LNCAP (cell line): ENCODE data around the gene SOBP.

Experiments used
- TF ChIP-seq, protein P1 (sequence below): fragments of 450-650 bp; IDR thresholded peaks from 2 replicates; pipeline ENCODE4 v1.5.1; 2017; ENCODE audit warnings: mild to moderate bottlenecking

Gene SOBP

DNA sequence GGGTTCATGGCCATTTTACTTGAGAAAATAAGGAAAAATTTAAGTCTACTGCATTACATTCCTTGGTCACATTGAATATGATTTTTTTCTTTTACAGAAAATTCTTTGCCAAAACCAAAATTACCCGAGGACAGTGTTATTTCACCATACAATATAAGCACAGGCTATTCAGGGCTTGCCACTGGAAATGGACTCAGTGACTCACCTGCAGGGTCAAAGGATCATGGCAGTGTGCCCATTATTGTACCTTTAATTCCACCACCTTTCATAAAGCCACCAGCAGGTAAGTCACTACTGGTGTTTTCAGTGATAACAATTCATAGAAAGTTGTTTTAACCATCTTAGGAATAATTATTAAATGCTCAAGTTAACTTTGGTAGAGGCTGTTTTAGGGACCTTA lies 16.2 kb downstream of the SOBP start:
- TF ChIP-seq, protein P1, sequence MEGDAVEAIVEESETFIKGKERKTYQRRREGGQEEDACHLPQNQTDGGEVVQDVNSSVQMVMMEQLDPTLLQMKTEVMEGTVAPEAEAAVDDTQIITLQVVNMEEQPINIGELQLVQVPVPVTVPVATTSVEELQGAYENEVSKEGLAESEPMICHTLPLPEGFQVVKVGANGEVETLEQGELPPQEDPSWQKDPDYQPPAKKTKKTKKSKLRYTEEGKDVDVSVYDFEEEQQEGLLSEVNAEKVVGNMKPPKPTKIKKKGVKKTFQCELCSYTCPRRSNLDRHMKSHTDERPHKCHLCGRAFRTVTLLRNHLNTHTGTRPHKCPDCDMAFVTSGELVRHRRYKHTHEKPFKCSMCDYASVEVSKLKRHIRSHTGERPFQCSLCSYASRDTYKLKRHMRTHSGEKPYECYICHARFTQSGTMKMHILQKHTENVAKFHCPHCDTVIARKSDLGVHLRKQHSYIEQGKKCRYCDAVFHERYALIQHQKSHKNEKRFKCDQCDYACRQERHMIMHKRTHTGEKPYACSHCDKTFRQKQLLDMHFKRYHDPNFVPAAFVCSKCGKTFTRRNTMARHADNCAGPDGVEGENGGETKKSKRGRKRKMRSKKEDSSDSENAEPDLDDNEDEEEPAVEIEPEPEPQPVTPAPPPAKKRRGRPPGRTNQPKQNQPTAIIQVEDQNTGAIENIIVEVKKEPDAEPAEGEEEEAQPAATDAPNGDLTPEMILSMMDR = no peak

DNA sequence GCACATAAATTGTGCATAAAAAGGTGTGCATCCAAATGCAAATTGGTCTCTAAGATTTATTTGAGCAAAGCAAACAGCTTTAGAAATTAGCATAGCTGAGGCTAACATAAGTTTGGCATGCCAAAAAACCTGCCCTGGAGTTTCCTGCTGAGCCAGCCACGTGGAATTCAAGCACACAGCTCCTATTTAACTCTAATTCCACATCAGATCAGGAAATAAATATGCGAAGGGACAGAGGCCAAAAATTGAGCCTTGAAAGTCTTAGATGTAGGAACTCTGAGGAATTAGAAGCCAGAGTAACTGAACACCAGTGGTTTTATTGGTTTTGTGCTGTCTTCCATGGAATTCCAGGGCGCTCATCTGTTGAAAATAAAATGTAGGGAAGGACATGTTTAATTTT lies 19.6 kb downstream of the SOBP start:
- TF ChIP-seq, protein P1 = no peak

GRCh38 chr6:107510108-107510507 lies 20.2 kb downstream of the SOBP start:
- TF ChIP-seq, protein P1 = no peak

GRCh38 chr6:107511511-107511993 lies 21.6 kb downstream of the SOBP start:
- TF ChIP-seq, protein P1 = no peak

DNA sequence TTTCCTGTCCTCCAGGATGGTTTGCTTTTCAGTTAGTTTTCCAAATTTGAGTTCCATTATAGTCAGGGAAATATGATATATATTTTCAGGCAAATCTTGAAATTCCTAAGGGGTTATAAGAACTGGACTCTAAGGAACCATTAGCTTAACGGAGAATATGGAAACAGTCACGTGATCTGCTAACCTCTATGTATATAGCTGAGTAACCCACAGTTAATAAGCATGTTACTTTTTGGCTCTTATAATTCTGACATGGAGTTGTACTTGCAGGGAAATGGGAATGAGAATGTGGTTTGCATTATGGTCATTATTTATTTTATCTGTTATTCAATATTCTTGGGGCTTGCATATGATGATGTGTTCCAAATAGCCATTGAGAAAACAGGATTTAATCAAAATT lies 23.3 kb downstream of the SOBP start:
- TF ChIP-seq, protein P1 = no peak

DNA sequence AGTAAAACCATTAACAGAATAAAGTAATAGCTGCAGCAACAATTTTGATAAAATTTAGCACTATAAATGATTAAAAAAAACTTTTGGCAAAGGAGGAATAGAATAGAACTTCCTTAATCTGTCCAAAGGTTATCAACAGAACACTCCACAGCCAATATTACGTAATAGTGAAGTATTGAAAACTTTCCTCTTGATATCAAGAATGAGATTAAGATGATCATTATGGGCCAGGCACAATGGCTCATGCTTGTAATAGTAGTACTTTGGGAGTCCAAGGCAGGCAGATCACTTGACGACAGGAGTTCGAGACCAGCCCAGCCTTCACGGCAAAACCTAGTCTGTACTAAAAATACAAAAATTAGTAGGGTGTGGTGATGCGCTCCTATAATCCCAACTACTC lies 26.0 kb downstream of the SOBP start:
- TF ChIP-seq, protein P1 = no peak

DNA sequence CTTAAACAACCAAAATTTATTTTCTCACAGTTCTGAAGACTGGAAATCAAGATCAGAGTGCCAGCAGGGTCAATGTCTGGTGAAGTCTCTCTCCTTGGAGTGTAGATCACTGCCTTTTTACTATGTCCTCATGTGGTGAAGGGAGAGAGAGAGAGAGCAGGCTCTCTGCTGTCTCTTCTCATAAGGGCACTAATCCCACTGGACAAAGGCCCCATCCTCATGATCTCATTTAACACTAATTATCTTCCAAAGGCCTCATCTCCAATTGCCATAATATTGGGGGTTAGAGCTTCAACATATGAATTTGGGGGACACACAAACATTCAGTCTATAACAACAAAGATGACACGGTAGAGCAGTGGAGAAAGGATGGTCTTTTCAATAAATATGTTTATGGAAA lies 27.4 kb downstream of the SOBP start:
- TF ChIP-seq, protein P1 = no peak

DNA sequence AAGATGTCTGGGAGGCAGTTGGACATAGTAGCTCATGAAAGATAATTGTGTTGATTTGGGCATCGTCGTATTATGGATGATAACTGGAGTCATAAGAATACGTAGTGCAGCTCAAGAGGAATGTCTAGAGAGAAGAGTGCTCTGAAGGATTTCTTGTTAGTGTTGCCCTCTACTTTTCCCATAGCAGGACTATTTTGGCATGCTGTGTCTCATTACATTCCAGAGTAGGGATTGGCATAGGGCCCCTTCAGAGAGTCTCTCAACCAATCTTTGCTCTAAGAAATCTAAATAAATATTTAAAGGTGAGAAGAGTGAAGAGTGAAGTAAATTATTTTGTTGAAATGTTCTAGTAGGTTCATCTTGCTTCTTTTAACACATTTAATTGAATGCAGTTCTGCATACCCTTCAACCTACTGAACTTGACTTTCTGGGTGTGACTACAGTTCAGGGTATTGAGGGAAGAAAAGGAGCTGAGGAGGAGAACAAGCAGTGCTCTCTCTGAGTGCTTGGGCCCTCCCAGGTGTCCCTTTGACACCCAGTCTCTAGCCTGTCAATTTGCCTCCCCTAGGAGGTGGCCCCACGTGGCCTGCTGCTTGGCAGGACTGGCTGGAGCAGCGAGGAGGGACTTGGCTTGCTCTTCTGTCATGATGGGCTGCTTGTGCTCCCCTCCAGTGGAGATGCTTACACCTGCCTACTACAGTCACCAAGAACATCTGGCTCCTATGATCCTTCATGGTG lies 33.3 kb downstream of the SOBP start:
- TF ChIP-seq, protein P1 = no peak
